Gastrocnemius medialis (tissue), 4 donors: ENCODE results near the gene STK38L.

ENCODE experiments used
- POLR2A ChIP-seq, 2 donors: fragments of 450-650 bp; IDR thresholded peaks; one replicate each; pipeline ENCODE4 v1.6.1; 2017; ENCODE audit warnings: antibody characterized with exemption in 2 of 2, mild to moderate bottlenecking in 2 of 2, moderate library complexity in 2 of 2
- TF ChIP-seq, protein P1 (sequence below), 5 experiments: fragments of 450-650 bp in 3 of 5; fragments of 200-600 bp in 2 of 5; sonication (generic) in 2 of 5; IDR thresholded peaks in 4 of 5; conservative IDR thresholded peaks in 1 of 5; 1 replicate in 4 of 5; 2 replicates in 1 of 5; pipeline ENCODE4 v1.5.1; 2016 to 2019; ENCODE audit warnings: antibody characterized with exemption in 5 of 5, mild to moderate bottlenecking in 3 of 5, moderate library complexity in 3 of 5

DNA sequence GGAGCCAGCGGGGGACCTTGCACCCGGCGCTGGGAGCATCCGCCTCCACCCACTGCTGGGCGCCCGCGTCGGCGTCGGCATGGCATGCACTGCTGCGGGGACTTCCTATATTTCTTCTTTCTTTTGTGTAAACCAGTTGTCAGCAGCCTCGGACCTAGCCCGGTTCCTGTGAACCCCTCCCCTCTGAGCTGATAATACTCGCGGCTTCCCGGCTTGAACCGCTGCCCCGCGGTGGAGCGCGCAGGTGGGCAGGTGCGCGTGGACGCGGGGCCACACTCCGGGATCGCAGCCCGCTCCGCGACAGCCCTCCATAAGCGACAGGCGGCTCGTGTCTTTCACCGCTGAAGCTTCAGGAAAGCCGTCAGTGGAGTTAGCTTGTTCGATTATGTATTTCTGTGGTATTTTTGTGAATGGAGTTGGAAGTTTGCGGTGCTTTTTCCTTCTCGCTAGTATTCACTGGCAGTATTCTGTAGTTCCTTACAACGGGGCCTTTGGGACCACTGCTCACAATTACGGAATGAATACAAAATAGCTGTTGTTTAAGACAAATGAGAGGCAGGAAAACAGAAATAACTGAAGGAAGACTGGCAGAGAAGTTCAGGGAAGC lies 89.4 kb downstream of the STK38L start:
- TF ChIP-seq, protein P1, sequence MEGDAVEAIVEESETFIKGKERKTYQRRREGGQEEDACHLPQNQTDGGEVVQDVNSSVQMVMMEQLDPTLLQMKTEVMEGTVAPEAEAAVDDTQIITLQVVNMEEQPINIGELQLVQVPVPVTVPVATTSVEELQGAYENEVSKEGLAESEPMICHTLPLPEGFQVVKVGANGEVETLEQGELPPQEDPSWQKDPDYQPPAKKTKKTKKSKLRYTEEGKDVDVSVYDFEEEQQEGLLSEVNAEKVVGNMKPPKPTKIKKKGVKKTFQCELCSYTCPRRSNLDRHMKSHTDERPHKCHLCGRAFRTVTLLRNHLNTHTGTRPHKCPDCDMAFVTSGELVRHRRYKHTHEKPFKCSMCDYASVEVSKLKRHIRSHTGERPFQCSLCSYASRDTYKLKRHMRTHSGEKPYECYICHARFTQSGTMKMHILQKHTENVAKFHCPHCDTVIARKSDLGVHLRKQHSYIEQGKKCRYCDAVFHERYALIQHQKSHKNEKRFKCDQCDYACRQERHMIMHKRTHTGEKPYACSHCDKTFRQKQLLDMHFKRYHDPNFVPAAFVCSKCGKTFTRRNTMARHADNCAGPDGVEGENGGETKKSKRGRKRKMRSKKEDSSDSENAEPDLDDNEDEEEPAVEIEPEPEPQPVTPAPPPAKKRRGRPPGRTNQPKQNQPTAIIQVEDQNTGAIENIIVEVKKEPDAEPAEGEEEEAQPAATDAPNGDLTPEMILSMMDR (IDR thresholded peaks at IDR 0.05 in 4 of 5, conservative IDR thresholded peaks at IDR 0.05 in 1 of 5) = no peak
- no peak for TF ChIP-seq POLR2A (IDR thresholded peaks at IDR 0.05)
